ENCODE measurements around the gene NRG3.

The NRG3 gene

GRCh38 chr10:82238291-82238690 lies 363.3 kb downstream of the NRG3 start:
- H3K4me3 ChIP-seq (ENCODE audit: extremely low read depth, insufficient read depth, low read length, poor library complexity, severe bottlenecking), result no peak overlapping the region
- no peaks in the 10 kb centered on the region for H3K36me3 ChIP-seq (ENCODE audit: control insufficient read depth, insufficient read depth, low read length)
- H3K4me1 ChIP-seq (ENCODE audit: control insufficient read depth, insufficient read depth, low read length, poor library complexity, severe bottlenecking), result no peaks in the 10 kb centered on the region
- no peaks in the 10 kb centered on the region for H3K9me3 ChIP-seq (ENCODE audit: control insufficient read depth, low read length)
- H3K27ac ChIP-seq (ENCODE audit: low read depth, low read length, severe bottlenecking), result no peak overlapping the region
- no CpG with 5 or more reads among the region's 1 CpG for WGBS, 2 experiments (ENCODE audit: insufficient coverage in 2 of 2)

- Histone ChIP-seq H3K4me1 (ENCODE audit: control insufficient read depth, insufficient read depth, low read length, poor library complexity, severe bottlenecking) (no peaks in the 10 kb centered on the region), H3K36me3 (ENCODE audit: control insufficient read depth, insufficient read depth, low read length) (no peaks in the 10 kb centered on the region), H3K4me3 (ENCODE audit: extremely low read depth, insufficient read depth, low read length, poor library complexity, severe bottlenecking) (no peak overlapping the region), H3K27ac (ENCODE audit: low read depth, low read length, severe bottlenecking) (no peak overlapping the region), H3K9me3 (ENCODE audit: control insufficient read depth, low read length) (no peaks in the 10 kb centered on the region)
- 73 to 93% methylated on average over 3 of the region's 3 CpGs for WGBS, 2 experiments (ENCODE audit: insufficient coverage in 2 of 2)
Observed at GRCh38 chr10:82240408-82240807, 365.4 kb downstream of the NRG3 start.

- WGBS, 2 experiments (ENCODE audit: insufficient coverage in 2 of 2), result 53 to 100% methylated on average over 2 of the region's 2 CpGs
- H3K9me3 ChIP-seq (ENCODE audit: control insufficient read depth, low read length), result no peaks in the 10 kb centered on the region
- H3K4me1 ChIP-seq (ENCODE audit: control insufficient read depth, insufficient read depth, low read length, poor library complexity, severe bottlenecking), result no peaks in the 10 kb centered on the region
- no peaks in the 10 kb centered on the region for H3K36me3 ChIP-seq (ENCODE audit: control insufficient read depth, insufficient read depth, low read length)
- no peak overlapping the region for H3K27ac ChIP-seq (ENCODE audit: low read depth, low read length, severe bottlenecking)
- H3K4me3 ChIP-seq (ENCODE audit: extremely low read depth, insufficient read depth, low read length, poor library complexity, severe bottlenecking), result no peak overlapping the region
Observed at GRCh38 chr10:82242778-82243177, 367.8 kb downstream of the NRG3 start.

- Histone ChIP-seq H3K36me3 (ENCODE audit: control insufficient read depth, insufficient read depth, low read length) (no peaks in the 10 kb centered on the region), H3K4me3 (ENCODE audit: extremely low read depth, insufficient read depth, low read length, poor library complexity, severe bottlenecking) (no peak overlapping the region), H3K4me1 (ENCODE audit: control insufficient read depth, insufficient read depth, low read length, poor library complexity, severe bottlenecking) (no peaks in the 10 kb centered on the region), H3K27ac (ENCODE audit: low read depth, low read length, severe bottlenecking) (no peak overlapping the region), H3K9me3 (ENCODE audit: control insufficient read depth, low read length) (no peaks in the 10 kb centered on the region)
- WGBS, 2 experiments (ENCODE audit: insufficient coverage in 2 of 2), result 33 to 60% methylated on average over 1 of the region's 2 CpGs
Observed at GRCh38 chr10:82245157-82245556, 370.2 kb downstream of the NRG3 start.

GRCh38 chr10:82245906-82246560 lies 371.0 kb downstream of the NRG3 start:
- H3K27ac ChIP-seq (ENCODE audit: low read depth, low read length, severe bottlenecking), result no peak overlapping the region
- H3K4me1 ChIP-seq (ENCODE audit: control insufficient read depth, insufficient read depth, low read length, poor library complexity, severe bottlenecking), result no peaks in the 10 kb centered on the region
- no CpG with 5 or more reads among the region's 4 CpGs for WGBS, 2 experiments (ENCODE audit: insufficient coverage in 2 of 2)
- H3K9me3 ChIP-seq (ENCODE audit: control insufficient read depth, low read length), result no peaks in the 10 kb centered on the region
- no peak overlapping the region for H3K4me3 ChIP-seq (ENCODE audit: extremely low read depth, insufficient read depth, low read length, poor library complexity, severe bottlenecking)
- no peaks in the 10 kb centered on the region for H3K36me3 ChIP-seq (ENCODE audit: control insufficient read depth, insufficient read depth, low read length)

GRCh38 chr10:82249141-82249540 lies 374.1 kb downstream of the NRG3 start:
- H3K9me3 ChIP-seq (ENCODE audit: control insufficient read depth, low read length), result no peaks in the 10 kb centered on the region
- WGBS, 2 experiments (ENCODE audit: insufficient coverage in 2 of 2), result no CpG with 5 or more reads among the region's 1 CpG
- no peak overlapping the region for H3K27ac ChIP-seq (ENCODE audit: low read depth, low read length, severe bottlenecking)
- no peaks in the 10 kb centered on the region for H3K36me3 ChIP-seq (ENCODE audit: control insufficient read depth, insufficient read depth, low read length)
- no peak overlapping the region for H3K4me3 ChIP-seq (ENCODE audit: extremely low read depth, insufficient read depth, low read length, poor library complexity, severe bottlenecking)
- no peaks in the 10 kb centered on the region for H3K4me1 ChIP-seq (ENCODE audit: control insufficient read depth, insufficient read depth, low read length, poor library complexity, severe bottlenecking)

GRCh38 chr10:82251222-82251906 lies 376.4 kb downstream of the NRG3 start:
- Histone ChIP-seq H3K4me3 (ENCODE audit: extremely low read depth, insufficient read depth, low read length, poor library complexity, severe bottlenecking) (no peak overlapping the region), H3K27ac (ENCODE audit: low read depth, low read length, severe bottlenecking) (no peak overlapping the region), H3K9me3 (ENCODE audit: control insufficient read depth, low read length) (no peaks in the 10 kb centered on the region), H3K36me3 (ENCODE audit: control insufficient read depth, insufficient read depth, low read length) (no peaks in the 10 kb centered on the region), H3K4me1 (ENCODE audit: control insufficient read depth, insufficient read depth, low read length, poor library complexity, severe bottlenecking) (no peaks in the 10 kb centered on the region)
- 60 to 78% methylated on average over 7 to 8 of the region's 8 CpGs for WGBS, 2 experiments (ENCODE audit: insufficient coverage in 2 of 2)

GRCh38 chr10:82252081-82252480 lies 377.1 kb downstream of the NRG3 start:
- H3K27ac ChIP-seq (ENCODE audit: low read depth, low read length, severe bottlenecking), result no peak overlapping the region
- H3K4me3 ChIP-seq (ENCODE audit: extremely low read depth, insufficient read depth, low read length, poor library complexity, severe bottlenecking), result no peak overlapping the region
- no CpG with 5 or more reads among the region's 1 CpG for WGBS, 2 experiments (ENCODE audit: insufficient coverage in 2 of 2)
- no peaks in the 10 kb centered on the region for H3K9me3 ChIP-seq (ENCODE audit: control insufficient read depth, low read length)
- no peaks in the 10 kb centered on the region for H3K36me3 ChIP-seq (ENCODE audit: control insufficient read depth, insufficient read depth, low read length)
- no peaks in the 10 kb centered on the region for H3K4me1 ChIP-seq (ENCODE audit: control insufficient read depth, insufficient read depth, low read length, poor library complexity, severe bottlenecking)

GRCh38 chr10:82254237-82254636 lies 379.2 kb downstream of the NRG3 start:
- Histone ChIP-seq H3K27ac (ENCODE audit: low read depth, low read length, severe bottlenecking) (no peak overlapping the region), H3K4me3 (ENCODE audit: extremely low read depth, insufficient read depth, low read length, poor library complexity, severe bottlenecking) (no peak overlapping the region), H3K9me3 (ENCODE audit: control insufficient read depth, low read length) (no peaks in the 10 kb centered on the region), H3K4me1 (ENCODE audit: control insufficient read depth, insufficient read depth, low read length, poor library complexity, severe bottlenecking) (no peaks in the 10 kb centered on the region), H3K36me3 (ENCODE audit: control insufficient read depth, insufficient read depth, low read length) (no peaks in the 10 kb centered on the region)
- no CpG with 5 or more reads among the region's 1 CpG for WGBS, 2 experiments (ENCODE audit: insufficient coverage in 2 of 2)

- 33 to 55% methylated on average over 1 to 2 of the region's 3 CpGs for WGBS, 2 experiments (ENCODE audit: insufficient coverage in 2 of 2)
Observed at GRCh38 chr10:82256275-82256674, 381.3 kb downstream of the NRG3 start.

GRCh38 chr10:82266438-82266837 lies 391.4 kb downstream of the NRG3 start:
- Histone ChIP-seq H3K36me3 (ENCODE audit: control insufficient read depth, insufficient read depth, low read length) (no peaks in the 10 kb centered on the region), H3K9me3 (ENCODE audit: control insufficient read depth, low read length) (no peaks in the 10 kb centered on the region), H3K27ac (ENCODE audit: low read depth, low read length, severe bottlenecking) (no peak overlapping the region), H3K4me3 (ENCODE audit: extremely low read depth, insufficient read depth, low read length, poor library complexity, severe bottlenecking) (no peak overlapping the region), H3K4me1 (ENCODE audit: control insufficient read depth, insufficient read depth, low read length, poor library complexity, severe bottlenecking) (no peaks in the 10 kb centered on the region)
- WGBS, 2 experiments (ENCODE audit: insufficient coverage in 2 of 2), result 60% methylated on average over 1 of the region's 1 CpG; no CpG with 5 or more reads in 1 of the 2 experiments

More at GRCh38 chr10:82256275-82256674, 381.3 kb downstream of the NRG3 start:
- Histone ChIP-seq H3K9me3 (ENCODE audit: control insufficient read depth, low read length) (no peaks in the 10 kb centered on the region), H3K27ac (ENCODE audit: low read depth, low read length, severe bottlenecking) (no peak overlapping the region), H3K4me1 (ENCODE audit: control insufficient read depth, insufficient read depth, low read length, poor library complexity, severe bottlenecking) (no peaks in the 10 kb centered on the region), H3K4me3 (ENCODE audit: extremely low read depth, insufficient read depth, low read length, poor library complexity, severe bottlenecking) (no peak overlapping the region), H3K36me3 (ENCODE audit: control insufficient read depth, insufficient read depth, low read length) (no peaks in the 10 kb centered on the region)
